Left ventricle myocardium inferior (tissue), 1 donor: ENCODE measurements around the gene B3GALT4. TPM values are rescaled to one million over a fixed set of nuclear protein-coding genes. Genes with fewer than 3 reads are reported as not detected.
A peak's percentile ranks its signal among the peaks of the same experiment; 100 is the strongest.

ENCODE experiments used
- DNase-seq: peaks from one replicate; pipeline ENCODE4 v3.0.0-alpha.2; 2020
- H3K27ac ChIP-seq: fragments of 200-600 bp; replicated peaks from 2 replicates; pipeline ENCODE4 v1.8.0; 2021
- H3K27me3 ChIP-seq: fragments of 200-600 bp; 2 replicates; pipeline ENCODE4 v1.8.0; 2021; ENCODE audit warnings: low read depth
- H3K36me3 ChIP-seq: fragments of 200-600 bp; 2 replicates; pipeline ENCODE4 v1.8.0; 2021
- H3K4me1 ChIP-seq: fragments of 200-600 bp; 2 replicates; pipeline ENCODE4 v1.8.0; 2021
- H3K4me3 ChIP-seq: fragments of 200-600 bp; 2 replicates; pipeline ENCODE4 v1.8.0; 2021; ENCODE audit warnings: mild to moderate bottlenecking, moderate library complexity
- H3K9me3 ChIP-seq: fragments of 200-600 bp; replicated peaks from 2 replicates; pipeline ENCODE4 v1.8.0; 2021
- CTCF ChIP-seq: fragments of 200-600 bp; IDR thresholded peaks from 2 replicates; pipeline ENCODE4 v1.8.0; 2021; ENCODE audit warnings: antibody characterized with exemption, mild to moderate bottlenecking, borderline replicate concordance
- intact Hi-C: fragments of 100-400 bp; cut with micrococcal nuclease; formaldehyde crosslinking; loops from one replicate; pipeline ENCODE4 v1.11.0; 2022
- total RNA-seq: library from RNA; stranded (reverse); fragmentation: NEBNext Ultra II Directional; extraction: Animal tissue kit (Norgen Biotek cat#: 25700); gene quantifications from one replicate; pipeline ENCODE4 v1.2.1, GENCODE V29; 2021
- donor health status: DM: no; HTN: yes; CAD: no; lungs with severe emphysema.

The B3GALT4 gene
- total RNA-seq, 1 donor from 2014 or later: 7.5 TPM

- Histone ChIP-seq H3K36me3 (peaks cover 65% of the 10 kb centered on the region), H3K9me3 (no peaks in the 10 kb centered on the region), H3K4me3 (peak overlapping the region; percentile 83), H3K27me3 (no peaks in the 10 kb centered on the region), H3K27ac (peak overlapping the region; percentile 93), H3K4me1 (peaks cover 34% of the 10 kb centered on the region)
- DNase-seq: no peak
- TF ChIP-seq CTCF: no peak
- intact Hi-C loops: no loop called here
These were observed 12.9 kb downstream of the B3GALT4 start for GRCh38 chr6:33289784-33290315.

GRCh38 chr6:33290459-33290858, 13.5 kb downstream of the B3GALT4 start:
- DNase-seq: no peak
- no peaks in the 10 kb centered on the region for H3K27me3 ChIP-seq
- H3K27ac ChIP-seq: no peak overlapping the region
- peaks cover 34% of the 10 kb centered on the region for H3K4me1 ChIP-seq
- no peaks in the 10 kb centered on the region for H3K9me3 ChIP-seq
- intact Hi-C loops: no loop called here
- no peak for TF ChIP-seq CTCF
- H3K36me3 ChIP-seq: peaks cover 65% of the 10 kb centered on the region
- peak overlapping the region; percentile 83 for H3K4me3 ChIP-seq

- no peak for TF ChIP-seq CTCF
These were observed 16.2 kb downstream of the B3GALT4 start for GRCh38 chr6:33292996-33293682.

GRCh38 chr6:33294086-33294823, 17.3 kb downstream of the B3GALT4 start:
- Histone ChIP-seq H3K4me3 (no peak overlapping the region), H3K27ac (no peak overlapping the region), H3K36me3 (peaks cover 55% of the 10 kb centered on the region), H3K9me3 (no peaks in the 10 kb centered on the region), H3K27me3 (no peaks in the 10 kb centered on the region), H3K4me1 (peaks cover 47% of the 10 kb centered on the region)
- DNase-seq: no peak
- no peak for TF ChIP-seq CTCF
- intact Hi-C loops: no loop called here

More at GRCh38 chr6:33292996-33293682, 16.2 kb downstream of the B3GALT4 start:
- peaks cover 55% of the 10 kb centered on the region for H3K36me3 ChIP-seq
- no peaks in the 10 kb centered on the region for H3K27me3 ChIP-seq
- DNase-seq: no peak
- no peak overlapping the region for H3K27ac ChIP-seq
- intact Hi-C loops: no loop called here
- H3K9me3 ChIP-seq: no peaks in the 10 kb centered on the region
- no peak overlapping the region for H3K4me3 ChIP-seq
- H3K4me1 ChIP-seq: peaks cover 46% of the 10 kb centered on the region

- Histone ChIP-seq H3K27ac (no peak overlapping the region), H3K4me1 (peaks cover 49% of the 10 kb centered on the region), H3K4me3 (no peak overlapping the region), H3K27me3 (no peaks in the 10 kb centered on the region), H3K9me3 (no peaks in the 10 kb centered on the region), H3K36me3 (peaks cover 55% of the 10 kb centered on the region)
- TF ChIP-seq CTCF: no peak
- intact Hi-C loops: no loop called here
- DNase-seq: no peak
These were observed 18.9 kb downstream of the B3GALT4 start for GRCh38 chr6:33295621-33296369.
